ENCODE results near the gene ATP2A2.

The ATP2A2 gene

GRCh38 chr12:110329710-110330109 is 48.7 kb downstream of the ATP2A2 start:
- Histone ChIP-seq H3K4me2 (ENCODE audit: low read length) (no peak overlapping the region), H3K4me3 (ENCODE audit: low read depth, low read length) (no peak overlapping the region), H3K27me3 (ENCODE audit: control insufficient read depth, insufficient read depth, low read length) (no peaks in the 10 kb centered on the region), H3K36me3 (ENCODE audit: control insufficient read depth, insufficient read depth, low read length) (no peaks in the 10 kb centered on the region), H3K79me2 (peaks cover 8% of the 10 kb centered on the region), H3K27ac (no peak overlapping the region), H3K9ac (no peak overlapping the region), H3K4me1 (no peaks in the 10 kb centered on the region), H2AFZ (no peak overlapping the region), H3K9me3 (ENCODE audit: control insufficient read depth, low read length) (no peaks in the 10 kb centered on the region)
- TF ChIP-seq, protein P1, sequence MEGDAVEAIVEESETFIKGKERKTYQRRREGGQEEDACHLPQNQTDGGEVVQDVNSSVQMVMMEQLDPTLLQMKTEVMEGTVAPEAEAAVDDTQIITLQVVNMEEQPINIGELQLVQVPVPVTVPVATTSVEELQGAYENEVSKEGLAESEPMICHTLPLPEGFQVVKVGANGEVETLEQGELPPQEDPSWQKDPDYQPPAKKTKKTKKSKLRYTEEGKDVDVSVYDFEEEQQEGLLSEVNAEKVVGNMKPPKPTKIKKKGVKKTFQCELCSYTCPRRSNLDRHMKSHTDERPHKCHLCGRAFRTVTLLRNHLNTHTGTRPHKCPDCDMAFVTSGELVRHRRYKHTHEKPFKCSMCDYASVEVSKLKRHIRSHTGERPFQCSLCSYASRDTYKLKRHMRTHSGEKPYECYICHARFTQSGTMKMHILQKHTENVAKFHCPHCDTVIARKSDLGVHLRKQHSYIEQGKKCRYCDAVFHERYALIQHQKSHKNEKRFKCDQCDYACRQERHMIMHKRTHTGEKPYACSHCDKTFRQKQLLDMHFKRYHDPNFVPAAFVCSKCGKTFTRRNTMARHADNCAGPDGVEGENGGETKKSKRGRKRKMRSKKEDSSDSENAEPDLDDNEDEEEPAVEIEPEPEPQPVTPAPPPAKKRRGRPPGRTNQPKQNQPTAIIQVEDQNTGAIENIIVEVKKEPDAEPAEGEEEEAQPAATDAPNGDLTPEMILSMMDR (IDR thresholded peaks at IDR 0.05) = no peak

DNA sequence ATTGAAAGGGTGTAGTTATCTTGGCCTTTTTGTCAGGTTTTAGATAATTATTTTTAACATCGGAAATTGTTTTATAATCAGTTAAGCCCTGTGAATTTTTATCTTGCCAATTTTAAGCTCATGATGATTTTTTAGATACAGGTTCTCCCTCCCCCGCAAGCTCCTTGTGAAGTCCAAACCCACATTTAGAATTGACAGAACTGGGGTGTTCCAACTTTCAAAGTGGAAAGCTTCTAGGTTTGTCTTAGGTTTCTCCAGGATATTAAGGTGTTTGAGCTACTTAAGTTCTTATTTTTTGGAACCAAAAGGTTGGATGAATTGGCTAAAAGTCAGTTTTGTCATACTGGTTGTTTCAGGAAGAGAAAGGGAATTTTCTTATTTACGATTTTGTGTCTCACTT is 49.1 kb downstream of the ATP2A2 start:
- Histone ChIP-seq H3K9me3 (ENCODE audit: control insufficient read depth, low read length) (no peaks in the 10 kb centered on the region), H3K4me1 (peaks cover 4% of the 10 kb centered on the region), H3K4me2 (ENCODE audit: low read length) (no peak overlapping the region), H3K36me3 (ENCODE audit: control insufficient read depth, insufficient read depth, low read length) (no peaks in the 10 kb centered on the region), H3K79me2 (peaks cover 8% of the 10 kb centered on the region), H3K9ac (no peak overlapping the region), H3K27ac (no peak overlapping the region), H3K27me3 (ENCODE audit: control insufficient read depth, insufficient read depth, low read length) (no peaks in the 10 kb centered on the region), H2AFZ (no peak overlapping the region), H3K4me3 (ENCODE audit: low read depth, low read length) (no peak overlapping the region)
- TF ChIP-seq, protein P1 (IDR thresholded peaks at IDR 0.05) = no peak

DNA sequence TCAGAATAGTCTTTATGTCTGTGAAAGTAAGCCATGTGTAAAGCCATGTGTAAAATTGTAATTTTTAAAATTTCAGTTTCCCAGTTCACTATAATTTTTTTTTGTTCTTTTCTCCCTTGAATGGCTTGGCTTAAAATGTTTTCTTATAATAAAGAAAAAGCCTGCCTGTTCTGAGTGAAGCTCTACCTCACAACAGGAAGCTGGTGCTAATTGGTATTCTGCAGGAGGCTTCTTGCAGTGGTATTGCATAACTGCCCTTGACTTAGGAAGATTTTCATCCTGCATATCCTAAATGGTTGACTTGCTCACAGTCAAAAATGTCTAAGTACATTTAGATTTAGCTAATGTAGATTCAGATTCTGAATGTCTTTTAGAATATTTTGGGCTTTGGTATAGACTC is 49.5 kb downstream of the ATP2A2 start:
- H3K27ac ChIP-seq = no peak overlapping the region
- H3K36me3 ChIP-seq (ENCODE audit: control insufficient read depth, insufficient read depth, low read length) = no peaks in the 10 kb centered on the region
- no peak overlapping the region for H3K4me3 ChIP-seq (ENCODE audit: low read depth, low read length)
- peaks cover 8% of the 10 kb centered on the region for H3K79me2 ChIP-seq
- TF ChIP-seq, protein P1 (IDR thresholded peaks at IDR 0.05) = no peak
- H3K4me2 ChIP-seq (ENCODE audit: low read length) = no peak overlapping the region
- no peaks in the 10 kb centered on the region for H3K27me3 ChIP-seq (ENCODE audit: control insufficient read depth, insufficient read depth, low read length)
- H3K9ac ChIP-seq = no peak overlapping the region
- H3K9me3 ChIP-seq (ENCODE audit: control insufficient read depth, low read length) = no peaks in the 10 kb centered on the region
- H2AFZ ChIP-seq = no peak overlapping the region
- peaks cover 7% of the 10 kb centered on the region for H3K4me1 ChIP-seq

- no peak overlapping the region for H3K4me2 ChIP-seq (ENCODE audit: low read length)
- peaks cover 3% of the 10 kb centered on the region for H3K79me2 ChIP-seq
- no peaks in the 10 kb centered on the region for H3K27me3 ChIP-seq (ENCODE audit: control insufficient read depth, insufficient read depth, low read length)
- no peak overlapping the region for H3K4me3 ChIP-seq (ENCODE audit: low read depth, low read length)
- TF ChIP-seq, protein P1 (IDR thresholded peaks at IDR 0.05) = no peak
- no peaks in the 10 kb centered on the region for H3K9me3 ChIP-seq (ENCODE audit: control insufficient read depth, low read length)
- no peak overlapping the region for H2AFZ ChIP-seq
- no peak overlapping the region for H3K27ac ChIP-seq
- peaks cover 7% of the 10 kb centered on the region for H3K4me1 ChIP-seq
- H3K9ac ChIP-seq = no peak overlapping the region
- H3K36me3 ChIP-seq (ENCODE audit: control insufficient read depth, insufficient read depth, low read length) = no peaks in the 10 kb centered on the region
Observed at GRCh38 chr12:110333201-110333600, 52.2 kb downstream of the ATP2A2 start.

DNA sequence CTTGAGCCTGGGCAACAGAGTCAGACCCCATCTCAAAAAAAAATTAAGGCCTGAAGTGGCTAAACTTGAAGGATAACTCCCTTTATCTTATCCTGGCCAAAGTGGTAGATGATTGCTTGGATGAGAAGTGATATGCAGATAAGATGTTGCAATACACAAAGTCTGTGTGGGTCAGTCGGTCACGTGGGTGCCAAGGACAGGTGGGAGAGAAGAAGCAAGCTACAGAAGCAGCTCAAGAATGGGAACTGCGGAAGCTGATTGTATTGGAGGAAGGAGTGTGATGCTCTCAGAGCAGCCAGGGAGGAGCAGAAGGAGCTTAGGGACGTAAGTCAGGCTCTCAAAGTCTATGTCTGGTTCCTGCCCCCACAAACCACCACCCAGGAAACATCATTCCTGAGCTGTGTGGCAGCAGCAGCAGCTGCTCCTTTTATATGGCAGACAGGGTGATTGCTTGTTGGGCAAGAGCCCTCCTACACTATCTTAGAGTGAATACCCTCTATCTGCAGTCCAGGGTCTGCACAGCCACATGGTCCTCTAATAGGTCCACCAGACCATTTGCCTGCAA is 54.5 kb downstream of the ATP2A2 start:
- H3K27ac ChIP-seq = no peak overlapping the region
- H3K4me1 ChIP-seq = peaks cover 7% of the 10 kb centered on the region
- H3K9ac ChIP-seq = no peak overlapping the region
- H3K36me3 ChIP-seq (ENCODE audit: control insufficient read depth, insufficient read depth, low read length) = no peaks in the 10 kb centered on the region
- H3K79me2 ChIP-seq = peaks cover 6% of the 10 kb centered on the region
- H3K9me3 ChIP-seq (ENCODE audit: control insufficient read depth, low read length) = no peaks in the 10 kb centered on the region
- TF ChIP-seq, protein P1 (IDR thresholded peaks at IDR 0.05) = no peak
- no peaks in the 10 kb centered on the region for H3K27me3 ChIP-seq (ENCODE audit: control insufficient read depth, insufficient read depth, low read length)
- no peak overlapping the region for H2AFZ ChIP-seq
- H3K4me3 ChIP-seq (ENCODE audit: low read depth, low read length) = no peak overlapping the region
- H3K4me2 ChIP-seq (ENCODE audit: low read length) = no peak overlapping the region
